Endothelial cell of umbilical vein (primary cell): Measurements from ENCODE around the gene TNPO1.

Source experiments
- CTCF ChIP-seq, 2 donors: IDR thresholded peaks; 1 replicate in 1 of 2; 2 replicates in 1 of 2; pipeline ENCODE4 v1.5.1; 2011; ENCODE audit warnings: low read length in 2 of 2, mild to moderate bottlenecking in 2 of 2, moderate library complexity in 2 of 2, control low read depth in 1 of 2, inconsistent platforms in 1 of 2, low read depth in 1 of 2; ENCODE audit not compliant: insufficient read depth in 1 of 2; ENCODE audit errors: extremely low read depth in 1 of 2
- EZH2 ChIP-seq: IDR thresholded peaks from 2 replicates; pipeline ENCODE4 v1.6.1; 2012; ENCODE audit warnings: borderline replicate concordance, low read depth, mild to moderate bottlenecking, moderate library complexity, low read length, inconsistent platforms; ENCODE audit not compliant: severe bottlenecking
- GATA2 ChIP-seq: IDR thresholded peaks from 2 replicates; pipeline ENCODE4 v1.7.0; 2011; ENCODE audit warnings: low read depth, mild to moderate bottlenecking, moderate library complexity, mixed read lengths, low read length; ENCODE audit not compliant: insufficient read length, insufficient read depth
- JUN ChIP-seq: IDR thresholded peaks from 2 replicates; pipeline ENCODE4 v1.6.1; 2011; ENCODE audit warnings: borderline replicate concordance, low read depth; ENCODE audit not compliant: insufficient read length, insufficient read depth
- MAX ChIP-seq: IDR thresholded peaks from 2 replicates; pipeline ENCODE4 v1.6.1; 2011; ENCODE audit not compliant: insufficient read depth, insufficient read length
- MYC ChIP-seq: IDR thresholded peaks from one replicate; pipeline ENCODE4 v1.6.1; 2011; ENCODE audit warnings: mild to moderate bottlenecking, low read depth, low read length
- POLR2A ChIP-seq: IDR thresholded peaks from 2 replicates; pipeline ENCODE4 v1.6.1; 2012; ENCODE audit warnings: low read depth, mild to moderate bottlenecking, control low read depth, low read length
- POLR2AphosphoS5 ChIP-seq: IDR thresholded peaks from 2 replicates; pipeline ENCODE4 v1.6.1; 2012; ENCODE audit warnings: low read depth, mild to moderate bottlenecking, control low read depth, low read length, moderate library complexity; ENCODE audit not compliant: insufficient read depth

- TF ChIP-seq CTCF (IDR thresholded peaks at IDR 0.05; ENCODE audit: extremely low read depth in 1 of 2, insufficient read depth in 1 of 2, low read depth in 1 of 2, low read length in 2 of 2) (no peak), EZH2 (no peak), POLR2A (no peak), POLR2AphosphoS5 (no peak), MAX (no peak), MYC (no peak), GATA2 (no peak), JUN (no peak)
These were observed 69.4 kb downstream of the TNPO1 start for GRCh38 chr5:72885824-72886223.
